Aorta (tissue), 5 donors: ENCODE results near the gene TAPBPL. TPM values are rescaled to one million over a fixed set of nuclear protein-coding genes. Genes with fewer than 3 reads are reported as not detected.

Source experiments
- ATAC-seq: fragments of 200-7000 bp; cut with Tn5 transposase; one replicate; pipeline ENCODE4 v1.9.1; 2022; ENCODE audit warnings: moderate library complexity; ENCODE audit not compliant: low FRiP score
- DNase-seq, 2 donors: peaks; one replicate each; pipeline ENCODE4 v3.0.0-alpha.2; 2020
- H3K27ac ChIP-seq, 2 donors: one replicate each; pipeline ENCODE4 v1.5.1; 2013; ENCODE audit warnings: low read length in 2 of 2, mild to moderate bottlenecking in 2 of 2, moderate library complexity in 2 of 2, control low read depth in 1 of 2, inconsistent platforms in 1 of 2, low read depth in 1 of 2
- H3K27me3 ChIP-seq, 2 donors: one replicate each; pipeline ENCODE4 v1.6.1; 2013; ENCODE audit warnings: control low read depth in 1 of 2, low read length in 1 of 2, mild to moderate bottlenecking in 1 of 2, moderate library complexity in 1 of 2; ENCODE audit not compliant: insufficient read depth in 2 of 2, control insufficient read depth in 1 of 2
- H3K36me3 ChIP-seq, 2 donors: one replicate each; pipeline ENCODE4 v1.6.1; 2013; ENCODE audit warnings: control low read depth in 1 of 2, low read length in 1 of 2, mild to moderate bottlenecking in 1 of 2; ENCODE audit not compliant: insufficient read depth in 2 of 2, control insufficient read depth in 1 of 2
- H3K4me1 ChIP-seq, 2 donors: one replicate each; pipeline ENCODE4 v1.6.1; 2013; ENCODE audit warnings: low read length in 2 of 2, control low read depth in 1 of 2, mild to moderate bottlenecking in 1 of 2, moderate library complexity in 1 of 2; ENCODE audit not compliant: insufficient read depth in 2 of 2, control insufficient read depth in 1 of 2
- H3K4me3 ChIP-seq, 2 donors: one replicate each; pipeline ENCODE4 v1.5.1; 2013; ENCODE audit warnings: low read length in 2 of 2, control low read depth in 1 of 2, mild to moderate bottlenecking in 1 of 2
- H3K9me3 ChIP-seq: one replicate; pipeline ENCODE4 v1.6.1; 2013; ENCODE audit warnings: mild to moderate bottlenecking, low read length; ENCODE audit not compliant: control insufficient read depth
- WGBS, 2 donors: extraction: QIAGEN DNeasy Blood & Tissue Kit; methylation state at CpG; one replicate each; pipeline ENCODE4 v1.1.7; 2013; 5-methylcytosine and 5-hydroxymethylcytosine counted together
- intact Hi-C, 2 donors: fragments of 100-400 bp; cut with DNase I; formaldehyde crosslinking; loops; one replicate each; pipeline versions ENCODE4 v1.14.2 to v1.15.0; 2022
- long read RNA-seq, 2 donors: library from polyadenylated mRNA; unstranded; transcript quantifications; one replicate each; pipeline ENCODE4 v2.0.0, GENCODE V29; 2020 to 2021
- polyA plus RNA-seq, 2 donors: library from polyadenylated mRNA; stranded (reverse); fragments of 200-250 nt; gene quantifications; one replicate each; pipeline ENCODE4 v1.2.3, GENCODE V29; 2013
- total RNA-seq, 2 donors: library from RNA; stranded (reverse); fragmentation: NEBNext Ultra II Directional; extraction: Animal tissue kit (Norgen Biotek cat#: 25700); gene quantifications; one replicate each; pipeline ENCODE4 v1.2.1, GENCODE V29; 2021
- donor health status: healthy with polysubstance abuse.
- donor health status: Bipolar disorder and iron deficiency.
- donor health status: DM: no; HTN: no; CAD: no.
- donor health status: DM: no; HTN: no; CAD: no.
- donor health status: DM: yes; HTN: yes; CAD: no.

TAPBPL gene, protein sequence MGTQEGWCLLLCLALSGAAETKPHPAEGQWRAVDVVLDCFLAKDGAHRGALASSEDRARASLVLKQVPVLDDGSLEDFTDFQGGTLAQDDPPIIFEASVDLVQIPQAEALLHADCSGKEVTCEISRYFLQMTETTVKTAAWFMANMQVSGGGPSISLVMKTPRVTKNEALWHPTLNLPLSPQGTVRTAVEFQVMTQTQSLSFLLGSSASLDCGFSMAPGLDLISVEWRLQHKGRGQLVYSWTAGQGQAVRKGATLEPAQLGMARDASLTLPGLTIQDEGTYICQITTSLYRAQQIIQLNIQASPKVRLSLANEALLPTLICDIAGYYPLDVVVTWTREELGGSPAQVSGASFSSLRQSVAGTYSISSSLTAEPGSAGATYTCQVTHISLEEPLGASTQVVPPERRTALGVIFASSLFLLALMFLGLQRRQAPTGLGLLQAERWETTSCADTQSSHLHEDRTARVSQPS
- 10 to 100 TPM; 14.6 to 29.3 TPM for total RNA-seq
- polyA plus RNA-seq = 10 to 100 TPM; 22.0 to 25.9 TPM
- long read RNA-seq, donor 1, transcript TAPBPL-201 (7 exons, 1,741 nt) = major isoform, 117 of 137 reads
- long read RNA-seq, donor 1, partial matches to known transcripts = 2 of 137 reads
- long read RNA-seq, donor 1, other reads (novel, unspliced or antisense) = 17 of 137 reads
- long read RNA-seq, donor 2, transcript TAPBPL-201 (7 exons, 1,741 nt) = major isoform, 18 of 28 reads
- long read RNA-seq, donor 2, partial matches to known transcripts = 2 of 28 reads
- long read RNA-seq, donor 2, other reads (novel, unspliced or antisense) = 8 of 28 reads

DNA sequence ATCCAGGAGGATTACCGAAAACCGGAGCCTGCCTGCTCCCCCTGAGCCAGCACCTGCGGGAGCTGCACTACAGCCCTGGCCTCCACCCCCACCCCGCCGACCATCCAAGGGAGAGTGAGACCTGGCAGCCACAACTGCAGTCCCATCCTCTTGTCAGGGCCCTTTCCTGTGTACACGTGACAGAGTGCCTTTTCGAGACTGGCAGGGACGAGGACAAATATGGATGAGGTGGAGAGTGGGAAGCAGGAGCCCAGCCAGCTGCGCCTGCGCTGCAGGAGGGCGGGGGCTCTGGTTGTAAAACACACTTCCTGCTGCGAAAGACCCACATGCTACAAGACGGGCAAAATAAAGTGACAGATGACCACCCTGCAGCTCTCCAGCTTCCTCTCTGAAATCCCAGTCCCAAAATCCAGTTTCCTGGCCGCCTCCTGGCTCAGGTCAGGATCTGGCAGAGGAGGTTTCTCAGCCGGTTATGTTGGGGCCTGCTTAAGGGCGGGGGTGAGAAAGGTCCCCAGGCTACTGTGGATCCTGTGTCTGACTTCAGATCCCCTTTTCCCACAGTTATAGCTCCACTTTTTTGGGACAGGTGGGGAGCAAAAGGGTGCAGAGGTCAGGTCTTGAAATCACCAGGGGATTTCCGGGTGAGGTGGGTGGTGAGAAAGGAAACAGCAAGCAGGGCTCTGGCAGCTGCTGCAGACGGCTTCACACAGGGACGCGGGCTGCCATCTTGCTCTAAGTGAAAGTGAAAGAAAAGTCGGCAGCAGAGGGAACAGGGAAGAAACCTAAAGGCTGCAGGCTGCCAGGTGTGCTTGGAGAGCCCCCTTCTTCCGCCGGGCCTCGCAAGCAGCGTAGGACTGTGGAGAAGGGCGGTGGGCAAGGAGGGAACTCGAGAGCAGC lies at the start of gene TAPBPL:
TAPBPL (plus strand) TSS at position 695 of the 897 bp plus-strand sequence. CDS start 207 bp downstream, outside the sequence.
- intact Hi-C loops = no loop called here
- peak; percentile 89 to 90 for DNase-seq
- H3K9me3 ChIP-seq = no peaks in the 10 kb centered on the region
- peak; percentile 92 for ATAC-seq
- WGBS, 2 donors = 1% methylated on average over 27 of the region's 27 CpGs
- H3K4me3 ChIP-seq = peak within 1 kb of the TSS; percentile 57 to 62
- H3K27me3 ChIP-seq = no peaks in the 10 kb centered on the region
- H3K27ac ChIP-seq = peak within 1 kb of the TSS; percentile 47 to 89
- no peaks in the 10 kb centered on the region for H3K36me3 ChIP-seq
- H3K4me1 ChIP-seq = no peaks in the 10 kb centered on the region

DNA sequence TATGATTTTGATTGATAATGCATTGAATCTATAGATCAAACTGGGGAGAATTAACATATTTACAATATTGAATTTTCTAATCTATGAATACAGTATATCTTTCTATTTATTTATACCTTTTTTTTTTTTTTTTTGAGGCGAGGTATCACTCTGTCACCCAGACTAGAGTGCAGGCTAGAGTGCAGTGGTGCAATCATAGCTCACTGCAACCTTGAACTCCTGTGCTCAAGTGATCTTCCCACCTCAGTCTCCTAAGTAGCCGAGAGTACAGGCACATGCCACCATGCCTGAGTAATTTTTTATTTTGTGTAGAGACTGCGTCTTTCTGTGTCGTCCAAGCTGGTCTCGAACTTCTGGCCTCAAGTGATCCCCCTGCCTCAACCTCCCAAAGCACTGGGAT lies 47.5 kb upstream of the TAPBPL start:
- H3K4me1 ChIP-seq = no peaks in the 10 kb centered on the region
- no peaks in the 10 kb centered on the region for H3K27me3 ChIP-seq
- no peaks in the 10 kb centered on the region for H3K9me3 ChIP-seq
- no peak for DNase-seq
- no peak for ATAC-seq
- H3K36me3 ChIP-seq = no peaks in the 10 kb centered on the region
- no peak overlapping the region for H3K4me3 ChIP-seq
- 91 to 95% methylated on average over 5 of the region's 5 CpGs for WGBS, 2 donors
- intact Hi-C loops = no loop called here
- H3K27ac ChIP-seq = no peak overlapping the region

DNA sequence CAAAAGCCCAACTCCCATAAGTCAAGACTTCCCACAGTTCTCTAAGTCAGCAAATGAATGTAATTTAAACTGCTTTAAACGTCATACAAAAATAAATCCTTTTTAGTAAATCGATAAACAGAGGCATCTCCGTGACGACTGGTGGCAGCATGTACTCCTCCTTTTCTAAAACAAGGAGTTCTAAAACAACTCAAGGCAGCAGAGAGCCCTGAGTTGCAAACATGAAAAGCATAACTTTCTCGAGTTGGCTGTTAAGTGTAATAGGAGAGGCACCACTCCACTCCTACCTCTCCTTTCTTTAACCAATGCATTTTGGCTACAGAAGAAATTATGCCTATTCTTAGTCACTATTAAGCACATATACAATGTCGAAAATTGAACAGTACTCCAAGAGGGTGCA lies 45.9 kb upstream of the TAPBPL start:
- H3K27ac ChIP-seq = no peak overlapping the region
- DNase-seq (no peak), ATAC-seq (no peak)
- H3K4me3 ChIP-seq = no peak overlapping the region
- H3K36me3 ChIP-seq = no peaks in the 10 kb centered on the region
- intact Hi-C loops = no loop called here
- no peaks in the 10 kb centered on the region for H3K27me3 ChIP-seq
- H3K4me1 ChIP-seq = no peaks in the 10 kb centered on the region
- no peaks in the 10 kb centered on the region for H3K9me3 ChIP-seq
- 53 to 58% methylated on average over 6 of the region's 6 CpGs for WGBS, 2 donors

DNA sequence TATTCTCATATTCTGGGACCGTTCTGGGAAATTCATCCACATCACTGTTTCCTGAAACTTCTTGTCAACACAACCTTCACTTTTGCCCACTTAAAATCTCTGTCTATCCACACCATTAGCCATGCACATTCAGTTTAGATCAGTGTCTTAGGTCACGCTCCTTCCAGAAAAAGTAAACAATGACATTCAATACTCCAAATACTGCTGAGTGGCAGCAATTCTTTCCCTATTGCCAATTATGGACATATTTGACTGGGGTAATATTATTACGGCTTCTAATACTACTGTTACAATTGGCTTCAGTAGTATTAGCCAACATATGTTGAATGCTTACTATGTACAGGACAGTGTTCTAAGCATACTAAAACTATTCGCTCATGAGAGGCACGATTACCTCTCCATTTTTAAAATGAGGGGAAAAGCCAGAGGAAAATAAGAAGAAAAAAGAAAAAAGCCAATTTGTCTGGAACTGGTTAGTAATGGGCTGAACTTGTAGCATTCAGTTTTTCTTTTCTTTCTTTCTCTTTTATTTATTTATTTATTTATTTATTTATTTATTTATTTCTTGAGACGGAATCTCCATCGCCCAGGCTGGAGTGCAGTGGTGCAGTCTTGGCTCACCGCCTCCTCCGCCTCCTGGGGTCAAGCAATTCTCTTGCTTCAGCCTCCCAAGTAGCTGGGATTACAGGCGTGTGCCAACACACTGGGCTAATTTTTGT lies 44.4 kb upstream of the TAPBPL start:
- ATAC-seq = no peak
- Histone ChIP-seq H3K27ac (no peak overlapping the region), H3K9me3 (no peaks in the 10 kb centered on the region), H3K4me1 (no peaks in the 10 kb centered on the region), H3K27me3 (no peaks in the 10 kb centered on the region), H3K36me3 (no peaks in the 10 kb centered on the region), H3K4me3 (no peak overlapping the region)
- intact Hi-C loops = no loop called here
- no peak for DNase-seq
- WGBS, 2 donors = 94% methylated on average over 10 of the region's 10 CpGs

DNA sequence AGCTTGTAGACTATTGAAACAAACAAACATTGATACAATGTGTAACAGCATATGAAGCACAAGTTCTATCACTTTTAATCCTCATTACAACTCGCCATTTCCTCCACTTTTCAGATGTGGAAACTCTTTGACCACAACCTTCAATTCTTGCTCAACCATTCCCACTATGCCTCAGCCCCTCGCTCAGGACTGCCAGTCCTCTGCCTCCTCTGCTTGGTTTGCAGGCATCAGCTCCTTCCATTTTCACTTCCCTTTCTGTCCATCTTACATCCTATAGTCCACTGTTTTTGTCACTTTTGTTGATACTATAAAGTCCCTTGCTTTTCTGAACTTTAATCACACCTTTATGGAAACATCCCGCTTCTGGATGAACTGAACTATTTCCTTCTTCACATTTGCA lies 35.2 kb upstream of the TAPBPL start:
- Histone ChIP-seq H3K27ac (no peak overlapping the region), H3K4me1 (no peaks in the 10 kb centered on the region), H3K9me3 (no peaks in the 10 kb centered on the region), H3K36me3 (no peaks in the 10 kb centered on the region), H3K4me3 (no peak overlapping the region), H3K27me3 (no peaks in the 10 kb centered on the region)
- intact Hi-C loops = no loop called here
- WGBS, 2 donors = 91 to 96% methylated on average over 3 of the region's 3 CpGs
- no peak for DNase-seq
- no peak for ATAC-seq

DNA sequence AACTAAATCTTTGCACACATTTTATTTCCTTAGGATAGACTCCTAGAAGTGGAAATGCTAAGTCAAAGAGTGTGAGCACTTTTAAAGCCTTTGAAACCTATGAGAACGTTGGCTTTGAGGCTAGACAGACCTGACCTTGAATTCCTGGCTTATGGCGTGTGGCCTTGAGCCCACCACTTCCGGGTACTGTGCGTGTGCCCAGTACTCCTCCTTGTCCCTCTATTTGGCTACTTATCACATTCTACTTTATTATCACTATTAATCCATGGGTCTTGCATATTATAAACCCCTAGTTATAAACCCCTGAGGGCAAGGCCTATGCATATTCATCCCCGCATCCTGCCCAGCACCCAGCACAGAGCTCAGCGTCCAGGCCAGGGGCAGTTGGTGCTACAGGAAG lies 33.0 kb upstream of the TAPBPL start:
- DNase-seq (no peak), ATAC-seq (no peak)
- no peak overlapping the region for H3K4me3 ChIP-seq
- no peaks in the 10 kb centered on the region for H3K4me1 ChIP-seq
- no peaks in the 10 kb centered on the region for H3K27me3 ChIP-seq
- H3K9me3 ChIP-seq = no peaks in the 10 kb centered on the region
- H3K27ac ChIP-seq = no peak overlapping the region
- intact Hi-C loops = no loop called here
- no peaks in the 10 kb centered on the region for H3K36me3 ChIP-seq
- WGBS, 2 donors = 79 to 82% methylated on average over 6 of the region's 6 CpGs

DNA sequence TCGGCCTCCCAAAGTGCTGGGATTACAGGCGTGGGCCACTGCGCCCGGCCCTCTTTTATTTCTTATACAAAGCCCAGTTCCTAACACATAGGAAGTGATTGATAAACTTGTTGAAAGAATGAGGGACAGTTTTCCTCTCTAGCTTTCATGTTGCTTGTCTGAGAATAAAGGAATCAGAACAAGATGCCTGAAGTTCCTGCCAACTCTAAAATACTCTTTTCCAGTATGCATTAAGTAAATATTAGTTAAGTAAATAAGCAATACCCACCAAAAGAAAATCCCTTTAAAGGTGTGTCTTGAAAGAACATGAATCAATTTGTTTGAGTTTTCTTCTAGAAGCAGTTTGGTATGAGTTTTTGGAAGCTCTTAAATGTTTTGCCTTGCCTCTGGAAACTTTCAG lies 31.5 kb upstream of the TAPBPL start:
- Histone ChIP-seq H3K4me3 (no peak overlapping the region), H3K4me1 (no peaks in the 10 kb centered on the region), H3K9me3 (no peaks in the 10 kb centered on the region), H3K27me3 (no peaks in the 10 kb centered on the region), H3K36me3 (no peaks in the 10 kb centered on the region), H3K27ac (no peak overlapping the region)
- 25 to 46% methylated on average over 4 of the region's 4 CpGs for WGBS, 2 donors
- ATAC-seq (no peak), DNase-seq (no peak)
- intact Hi-C loops = loop anchor here (5.0 kb wide), 3 partner anchors 78 to 132 kb away; partner anchors contain the start of gene TNFRSF1A (in 1 of the 2)
